HG03025 (cell line): ENCODE data around the gene USP10.
"Not testable (repeated sequence)": the region's sequence is repeated elsewhere in the genome, so short reads cannot be mapped to it uniquely, and the experiment has no call there.

ENCODE experiments used
- ATAC-seq: cut with Tn5 transposase; IDR thresholded peaks from one replicate; pipeline ENCODE4 v1.9.1; 2021; ENCODE audit warnings: mild to moderate bottlenecking, moderate library complexity; ENCODE audit not compliant: unreplicated experiment, low FRiP score

Gene USP10

GRCh38 chr16:84724606-84725309 lies 25.0 kb downstream of the USP10 start:
- ATAC-seq: no peak

GRCh38 chr16:84725481-84726078 lies 25.8 kb downstream of the USP10 start:
- ATAC-seq: no peak

GRCh38 chr16:84726079-84726668 lies 26.4 kb downstream of the USP10 start:
- ATAC-seq: no peak

GRCh38 chr16:84726669-84727467 lies 27.1 kb downstream of the USP10 start:
- ATAC-seq: no peak

- no peak for ATAC-seq
Measured at GRCh38 chr16:84728853-84729424, 29.1 kb downstream of the USP10 start.

- no peak for ATAC-seq
Measured at GRCh38 chr16:84729716-84730320, 30.0 kb downstream of the USP10 start.

GRCh38 chr16:84730406-84731106 lies 30.8 kb downstream of the USP10 start:
- ATAC-seq: no peak

GRCh38 chr16:84732332-84732673 lies 32.5 kb downstream of the USP10 start:
- not testable (repeated sequence) for ATAC-seq

- ATAC-seq: no peak
Measured at GRCh38 chr16:84732674-84733352, 33.0 kb downstream of the USP10 start.

- ATAC-seq: no peak
Measured at GRCh38 chr16:84735849-84736586, 36.2 kb downstream of the USP10 start.

GRCh38 chr16:84737192-84738011 lies 37.6 kb downstream of the USP10 start:
- ATAC-seq: no peak

- ATAC-seq: no peak
Measured at GRCh38 chr16:84738255-84739038, 38.6 kb downstream of the USP10 start.

GRCh38 chr16:84739349-84740124 lies 39.7 kb downstream of the USP10 start:
- no peak for ATAC-seq

- ATAC-seq: no peak
Measured at GRCh38 chr16:84740596-84741116, 40.9 kb downstream of the USP10 start.

- ATAC-seq: no peak
Measured at GRCh38 chr16:84741340-84741830, 41.6 kb downstream of the USP10 start.

GRCh38 chr16:84742641-84743092 lies 42.9 kb downstream of the USP10 start:
- no peak for ATAC-seq
